HG02610 (cell line): Measurements from ENCODE around the gene PTPN22.

Experiments
- ATAC-seq: cut with Tn5 transposase; IDR thresholded peaks from one replicate; pipeline ENCODE4 v1.9.1; 2021; ENCODE audit warnings: mild to moderate bottlenecking, moderate library complexity; ENCODE audit not compliant: unreplicated experiment

The PTPN22 gene

DNA sequence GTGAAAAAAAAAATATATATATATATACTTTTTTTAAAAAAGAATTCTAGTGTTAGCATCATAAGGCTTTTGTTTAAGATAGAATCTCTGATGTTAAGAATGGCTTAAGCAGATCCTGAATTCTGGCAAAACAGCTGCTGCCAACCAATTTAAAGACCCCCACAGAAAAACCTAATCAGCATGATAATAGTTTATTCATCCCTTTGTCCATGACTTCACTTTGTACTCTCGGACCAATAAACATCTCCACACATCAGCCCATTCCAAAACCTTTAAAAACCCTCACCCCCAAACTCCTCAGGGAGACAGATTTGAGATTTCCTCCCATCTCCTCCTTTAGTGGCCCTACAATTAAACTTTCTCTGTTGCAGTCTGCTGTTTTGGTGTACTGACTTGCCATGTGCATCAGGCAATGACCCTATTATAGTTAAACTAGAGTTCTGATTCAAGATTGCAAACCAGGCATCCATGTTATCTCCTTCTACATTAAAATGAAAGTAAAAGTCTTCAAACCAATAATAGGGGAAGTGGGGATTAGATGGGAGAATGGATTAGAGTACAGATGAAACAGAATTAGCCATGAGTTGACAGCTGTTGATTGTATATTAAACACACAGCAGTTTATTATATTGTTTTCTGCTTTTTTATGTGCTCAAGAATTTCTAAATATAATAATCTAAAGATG lies 102.5 kb downstream of the PTPN22 start:
- no peak for ATAC-seq

DNA sequence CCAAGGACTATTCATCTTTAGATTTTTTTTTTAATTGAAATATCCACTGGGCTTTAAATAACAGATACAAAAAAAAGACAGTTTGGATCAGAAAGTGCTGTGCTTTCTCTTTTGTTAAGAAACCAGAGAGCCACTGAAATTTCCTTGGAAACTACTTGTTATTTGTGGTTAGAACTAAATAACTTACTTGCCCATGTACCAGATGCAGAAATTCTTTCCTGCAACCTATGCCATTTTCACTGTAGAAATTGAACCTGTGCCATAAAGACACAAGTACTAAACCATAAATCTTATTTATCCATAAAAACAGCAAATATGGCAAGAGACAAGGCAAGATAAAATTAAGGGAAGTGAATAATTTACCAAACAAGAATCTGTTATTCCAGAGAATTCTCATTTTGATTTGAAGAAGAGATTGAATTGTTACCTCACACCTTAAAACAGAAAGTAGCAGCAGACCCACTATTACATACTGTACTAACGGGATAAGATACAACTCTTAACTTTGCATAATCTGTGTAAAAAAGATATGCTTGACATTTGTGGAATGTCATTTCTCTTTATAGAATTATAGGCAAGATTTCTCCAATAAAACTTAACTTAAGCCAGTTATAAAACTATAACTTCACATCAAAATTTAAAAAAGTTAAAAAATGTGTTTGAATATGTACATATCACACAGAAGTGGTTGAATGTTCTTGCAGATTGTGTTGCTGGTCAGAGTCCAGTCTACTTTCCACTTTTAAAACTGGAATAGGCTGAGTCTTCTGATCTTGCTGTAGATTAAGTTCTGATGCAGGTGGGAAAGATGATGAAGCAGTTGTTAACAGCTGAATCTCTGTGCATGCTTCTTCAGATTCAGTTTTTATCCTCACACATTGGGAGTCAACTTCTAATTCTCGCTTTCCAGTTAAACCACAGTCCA lies 105.9 kb downstream of the PTPN22 start:
- no peak for ATAC-seq
